GM19468 (cell line): ENCODE data around the gene ORMDL1.
"Not testable (repeated sequence)": the region's sequence is repeated elsewhere in the genome, so short reads cannot be mapped to it uniquely, and the experiment has no call there.

Source experiments
- ATAC-seq: cut with Tn5 transposase; IDR thresholded peaks from one replicate; pipeline ENCODE4 v1.9.1; 2021; ENCODE audit warnings: mild to moderate bottlenecking, moderate library complexity, moderate number of reproducible peaks; ENCODE audit not compliant: unreplicated experiment; ENCODE audit errors: extremely low read depth

The ORMDL1 gene

GRCh38 chr2:189782221-189782671 is 1.9 kb downstream of the ORMDL1 start:
- ATAC-seq, result no peak

GRCh38 chr2:189772212-189772611 is 11.9 kb downstream of the ORMDL1 start:
- no peak for ATAC-seq

- ATAC-seq, result no peak
Measured at GRCh38 chr2:189770590-189771322, 13.4 kb downstream of the ORMDL1 start.

- no peak for ATAC-seq
Measured at GRCh38 chr2:189763908-189764661, 20.1 kb downstream of the ORMDL1 start.

GRCh38 chr2:189762551-189763298 is 21.4 kb downstream of the ORMDL1 start, which contains the start of gene OSGEPL1:
Gene OSGEPL1 (minus strand): TSS chr2:189762792. CDS start chr2:189761640, 1,152 bp downstream.
- peak; percentile 84 for ATAC-seq

- no peak for ATAC-seq
Measured at GRCh38 chr2:189762229-189762550, 21.9 kb downstream of the ORMDL1 start.

GRCh38 chr2:189760154-189760553 is 24.0 kb downstream of the ORMDL1 start:
- ATAC-seq, result not testable (repeated sequence)

- no peak for ATAC-seq
Measured at GRCh38 chr2:189756311-189756952, 27.7 kb downstream of the ORMDL1 start.

GRCh38 chr2:189751080-189751658 is 33.0 kb downstream of the ORMDL1 start:
- ATAC-seq, result no peak

- no peak for ATAC-seq
Measured at GRCh38 chr2:189729430-189729829, 54.7 kb downstream of the ORMDL1 start.

- no peak for ATAC-seq
Measured at GRCh38 chr2:189726849-189727248, 57.3 kb downstream of the ORMDL1 start.

- no peak for ATAC-seq
Measured at GRCh38 chr2:189726271-189726670, 57.9 kb downstream of the ORMDL1 start.

- ATAC-seq, result no peak
Measured at GRCh38 chr2:189723192-189723591, 60.9 kb downstream of the ORMDL1 start.
